HEK293T (cell line): ENCODE results near the gene CDT1.

ENCODE experiments used
- ELF4 ChIP-seq: fragments of 450-650 bp; IDR thresholded peaks from 2 replicates; pipeline ENCODE4 v1.6.1; 2017; ENCODE audit warnings: antibody characterized with exemption
- FOXA1 ChIP-seq: fragments of 450-650 bp; IDR thresholded peaks from 2 replicates; pipeline ENCODE4 v1.6.1; 2016; ENCODE audit warnings: mild to moderate bottlenecking
- FOXK2 ChIP-seq: fragments of 450-650 bp; IDR thresholded peaks from 2 replicates; pipeline ENCODE4 v1.6.1; 2016; ENCODE audit warnings: mild to moderate bottlenecking
- HDGF ChIP-seq: fragments of 450-650 bp; IDR thresholded peaks from 2 replicates; pipeline ENCODE4 v1.6.1; 2017; ENCODE audit warnings: antibody characterized with exemption, borderline replicate concordance
- L3MBTL2 ChIP-seq: fragments of 450-650 bp; conservative IDR thresholded peaks from 2 replicates; pipeline ENCODE4 v1.6.1; 2016; ENCODE audit warnings: mild to moderate bottlenecking
- SP1 ChIP-seq: fragments of 450-650 bp; IDR thresholded peaks from 2 replicates; pipeline ENCODE4 v1.6.1; 2017
- SUZ12 ChIP-seq: fragments of 450-650 bp; IDR thresholded peaks from 2 replicates; pipeline ENCODE4 v1.6.1; 2016; ENCODE audit warnings: mild to moderate bottlenecking
- TARDBP ChIP-seq: fragments of 450-650 bp; IDR thresholded peaks from 2 replicates; pipeline ENCODE4 v1.6.1; 2016

DNA sequence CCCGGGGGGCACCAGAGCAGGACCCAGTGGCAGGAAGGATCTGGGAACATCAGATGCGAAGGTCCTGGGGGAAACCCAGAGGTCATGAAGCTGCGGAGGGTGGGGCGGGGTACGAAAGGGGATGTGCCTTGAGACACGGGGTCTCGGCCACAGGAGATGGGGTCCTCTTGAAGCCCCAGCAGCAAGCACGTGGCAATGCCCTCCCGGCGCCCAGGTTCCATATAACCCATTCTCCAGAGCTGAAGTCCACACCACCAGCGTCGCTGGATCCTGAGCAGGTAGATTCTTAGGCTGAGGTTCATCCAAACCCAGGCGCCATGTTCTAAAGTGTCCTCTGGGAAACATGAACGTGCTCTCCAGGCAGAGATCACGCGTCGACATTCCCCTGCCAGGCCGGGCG is 39.5 kb upstream of the CDT1 start:
- no peak for TF ChIP-seq SP1
- no peak for TF ChIP-seq FOXK2
- TF ChIP-seq FOXA1: no peak
- no peak for TF ChIP-seq SUZ12
- TF ChIP-seq TARDBP: no peak
- TF ChIP-seq L3MBTL2: no peak
- TF ChIP-seq ELF4: no peak
- TF ChIP-seq HDGF: no peak
